ENCODE measurements around the gene KRT78.

The KRT78 gene

DNA sequence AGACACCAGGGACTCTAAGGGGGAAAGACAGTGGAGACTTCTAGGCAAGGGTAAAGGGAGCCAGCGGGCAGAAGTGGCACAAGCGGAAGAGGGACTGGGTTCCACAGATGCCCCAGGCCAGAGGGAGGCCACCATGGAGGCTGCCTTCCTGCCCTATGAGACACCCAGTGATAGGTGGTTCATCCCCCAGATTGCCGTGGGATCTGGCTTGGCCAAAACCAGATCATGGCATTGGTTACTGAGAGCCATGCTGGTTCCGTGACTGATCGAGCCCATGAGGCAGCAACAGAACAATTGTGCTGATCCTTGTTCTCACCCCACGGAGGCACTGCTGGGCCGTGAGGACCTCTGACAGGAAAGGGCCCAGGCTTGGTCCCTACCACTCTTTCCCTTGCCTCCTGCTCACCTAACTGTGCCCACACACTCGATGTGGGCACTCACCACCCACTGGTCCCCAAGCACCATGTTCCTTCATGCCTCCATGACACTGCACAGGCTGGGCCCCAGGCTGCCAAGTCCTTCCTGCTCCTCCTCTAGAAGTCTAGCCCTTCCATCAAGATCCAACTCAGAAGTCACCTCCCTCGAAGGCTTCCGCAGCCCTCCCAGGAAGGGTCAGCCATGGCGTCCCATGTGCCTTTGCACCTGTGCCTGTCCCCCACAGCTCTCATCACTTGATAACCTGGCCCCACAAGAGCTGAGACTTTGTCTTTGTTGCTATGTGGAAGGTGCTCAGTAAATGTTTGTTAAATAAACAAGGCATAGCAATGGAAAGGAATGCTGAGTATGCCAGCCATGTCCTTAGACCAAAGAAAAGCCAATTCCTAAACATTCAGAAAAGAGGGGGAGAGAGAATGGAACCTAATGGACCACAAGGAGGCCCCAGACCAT, 21.9 kb downstream of the KRT78 start:
- no peak for DNase-seq (ENCODE audit: low read depth)
- TF ChIP-seq, protein P1, sequence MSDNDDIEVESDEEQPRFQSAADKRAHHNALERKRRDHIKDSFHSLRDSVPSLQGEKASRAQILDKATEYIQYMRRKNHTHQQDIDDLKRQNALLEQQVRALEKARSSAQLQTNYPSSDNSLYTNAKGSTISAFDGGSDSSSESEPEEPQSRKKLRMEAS (IDR thresholded peaks at IDR 0.05; ENCODE audit: low read depth, low read length): no peak
- no peak for TF ChIP-seq POLR2A (IDR thresholded peaks at IDR 0.05; ENCODE audit: extremely low read depth, insufficient read length)
- no peak for TF ChIP-seq MYC (IDR thresholded peaks at IDR 0.05; ENCODE audit: low read depth, low read length)
- TF ChIP-seq CTCF (IDR thresholded peaks at IDR 0.05; ENCODE audit: low read depth, low read length): no peak
- H3K4me3 ChIP-seq (ENCODE audit: low read depth, low read length): no peak overlapping the region

- H3K4me3 ChIP-seq (ENCODE audit: low read depth, low read length): no peak overlapping the region
- TF ChIP-seq MYC (IDR thresholded peaks at IDR 0.05; ENCODE audit: low read depth, low read length) (no peak), CTCF (IDR thresholded peaks at IDR 0.05; ENCODE audit: low read depth, low read length) (no peak), POLR2A (IDR thresholded peaks at IDR 0.05; ENCODE audit: extremely low read depth, insufficient read length) (no peak)
- TF ChIP-seq, protein P1 (IDR thresholded peaks at IDR 0.05; ENCODE audit: low read depth, low read length): no peak
- DNase-seq (ENCODE audit: low read depth): no peak
Measured at GRCh38 chr12:52825961-52826360, 22.8 kb downstream of the KRT78 start.

DNA sequence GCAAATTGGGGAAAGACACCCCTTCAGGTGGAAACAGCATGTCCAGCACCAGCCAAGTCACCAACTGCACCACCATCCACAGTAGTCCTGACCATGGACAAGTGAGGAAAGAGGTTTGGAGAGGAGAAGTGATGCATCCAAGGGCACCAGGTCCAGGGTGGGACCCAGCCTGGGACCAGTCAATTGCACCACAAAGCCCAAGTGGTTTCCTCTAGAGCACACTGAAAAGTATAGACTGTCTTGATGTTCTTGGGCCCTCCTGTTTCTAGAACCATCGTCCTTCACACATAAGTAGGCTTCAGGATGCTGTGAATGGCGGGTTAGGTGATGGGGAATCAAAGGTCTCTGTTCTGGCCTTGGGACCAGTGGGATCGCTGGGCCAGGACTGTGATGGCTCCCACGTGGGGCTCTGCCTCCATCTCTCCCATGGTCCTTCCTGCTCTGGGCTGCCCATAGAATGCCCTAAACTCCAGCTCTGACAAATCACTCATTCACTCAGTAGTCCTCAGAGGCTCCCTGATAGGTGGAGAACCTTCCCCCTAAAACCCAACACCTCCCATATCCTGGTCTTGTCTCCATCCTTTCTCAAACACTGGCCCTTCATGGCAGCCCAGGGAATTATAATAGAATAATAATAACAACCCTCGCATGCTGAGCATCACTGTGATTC, 23.9 kb downstream of the KRT78 start:
- no peak overlapping the region for H3K4me3 ChIP-seq (ENCODE audit: low read depth, low read length)
- TF ChIP-seq POLR2A (IDR thresholded peaks at IDR 0.05; ENCODE audit: extremely low read depth, insufficient read length) (no peak), MYC (IDR thresholded peaks at IDR 0.05; ENCODE audit: low read depth, low read length) (no peak), CTCF (IDR thresholded peaks at IDR 0.05; ENCODE audit: low read depth, low read length) (no peak)
- TF ChIP-seq, protein P1 (IDR thresholded peaks at IDR 0.05; ENCODE audit: low read depth, low read length): no peak
- DNase-seq (ENCODE audit: low read depth): no peak

GRCh38 chr12:52823761-52824450, 24.9 kb downstream of the KRT78 start:
- DNase-seq (ENCODE audit: low read depth): no peak
- TF ChIP-seq MYC (IDR thresholded peaks at IDR 0.05; ENCODE audit: low read depth, low read length) (no peak), POLR2A (IDR thresholded peaks at IDR 0.05; ENCODE audit: extremely low read depth, insufficient read length) (no peak), CTCF (IDR thresholded peaks at IDR 0.05; ENCODE audit: low read depth, low read length) (no peak)
- TF ChIP-seq, protein P1 (IDR thresholded peaks at IDR 0.05; ENCODE audit: low read depth, low read length): no peak
- H3K4me3 ChIP-seq (ENCODE audit: low read depth, low read length): no peak overlapping the region

GRCh38 chr12:52822771-52823510, 25.9 kb downstream of the KRT78 start:
- no peak for TF ChIP-seq MYC (IDR thresholded peaks at IDR 0.05; ENCODE audit: low read depth, low read length)
- no peak for TF ChIP-seq CTCF (IDR thresholded peaks at IDR 0.05; ENCODE audit: low read depth, low read length)
- no peak for TF ChIP-seq POLR2A (IDR thresholded peaks at IDR 0.05; ENCODE audit: extremely low read depth, insufficient read length)
- TF ChIP-seq, protein P1 (IDR thresholded peaks at IDR 0.05; ENCODE audit: low read depth, low read length): no peak
- no peak overlapping the region for H3K4me3 ChIP-seq (ENCODE audit: low read depth, low read length)
- DNase-seq (ENCODE audit: low read depth): no peak

Data from NB4 (cell line).